Stimulated activated CD8-positive, alpha-beta memory T cell treated with anti-CD3 and anti-CD28 coated beads, Interleukin-15, amount 100 ng/mL, for 24 hours (primary cell): ENCODE measurements around the gene SECISBP2.

Source experiments
- DNase-seq: peaks from one replicate; pipeline ENCODE4 v3.0.0-alpha.2; 2020; ENCODE audit warnings: low read depth

The SECISBP2 gene

GRCh38 chr9:89383030-89383720 is 64.9 kb downstream of the SECISBP2 start:
- DNase-seq = no peak

DNA sequence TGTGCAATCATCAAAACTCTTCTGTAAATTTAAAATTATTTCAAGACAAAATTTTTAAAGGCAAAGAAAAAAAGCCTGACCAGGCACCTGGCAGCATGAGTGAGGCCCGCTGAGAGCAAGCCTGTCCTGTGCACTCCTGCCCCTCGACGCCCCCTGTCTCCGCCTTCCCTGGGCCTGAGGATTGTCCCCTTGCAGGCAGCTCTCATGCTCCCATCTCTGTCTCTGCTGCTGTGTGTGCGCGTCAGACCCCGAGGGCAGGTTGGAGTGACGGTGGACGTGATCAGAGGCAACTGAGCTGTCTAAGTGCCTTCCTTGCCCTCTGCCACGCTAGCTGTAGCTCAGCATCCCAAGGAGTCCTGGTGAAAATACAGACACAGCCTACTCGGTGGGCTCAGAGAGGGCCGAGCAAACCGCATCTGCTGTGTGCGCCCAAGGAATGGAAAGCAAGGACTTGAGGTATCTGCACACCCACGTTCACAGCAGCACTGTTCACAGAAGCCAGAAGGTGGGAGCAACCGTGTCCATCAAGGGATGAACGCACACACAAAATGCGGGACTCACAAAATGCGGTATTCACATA is 65.5 kb downstream of the SECISBP2 start:
- no peak for DNase-seq

GRCh38 chr9:89384783-89385182 is 66.5 kb downstream of the SECISBP2 start:
- DNase-seq = no peak

DNA sequence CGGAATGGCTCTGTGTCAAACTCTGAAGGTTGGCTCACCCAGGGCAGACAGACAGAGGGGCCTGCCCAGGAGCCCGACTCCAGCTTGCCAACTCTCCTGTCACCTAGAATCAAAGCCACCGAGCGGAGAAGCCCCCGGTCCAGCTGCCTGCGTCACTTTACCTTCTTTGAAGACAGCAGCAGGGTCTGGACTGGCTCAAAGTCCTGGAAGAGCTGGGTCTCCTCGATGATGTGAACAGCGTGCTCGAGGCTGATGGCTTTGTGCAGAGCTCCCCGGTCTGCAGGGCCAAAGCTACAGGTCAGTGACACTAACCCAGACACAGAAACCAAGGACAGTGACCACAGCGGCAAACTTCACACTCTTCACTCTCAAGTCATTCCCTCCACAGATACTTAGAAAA is 67.9 kb downstream of the SECISBP2 start:
- DNase-seq = no peak

DNA sequence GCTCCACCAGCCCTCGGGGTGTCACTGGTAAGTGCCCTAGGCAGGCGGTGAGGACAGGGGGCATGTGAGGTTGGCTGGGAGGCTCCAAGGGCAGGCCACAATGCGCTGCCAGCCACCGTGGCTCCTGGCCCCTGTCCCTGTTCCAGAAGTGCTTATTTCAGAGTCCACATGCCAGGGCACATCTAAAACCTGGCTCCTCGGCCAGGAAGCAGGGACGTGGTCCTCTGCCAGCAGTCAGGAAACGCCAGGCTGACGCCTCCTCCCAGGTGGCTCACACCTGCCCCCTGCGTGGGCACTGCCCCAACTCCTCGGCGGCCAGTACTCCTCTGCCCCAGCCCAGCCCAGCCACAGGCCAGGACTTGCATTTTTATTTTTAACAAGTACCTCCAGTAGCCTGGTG is 68.5 kb downstream of the SECISBP2 start:
- DNase-seq = no peak

- no peak for DNase-seq
Measured at GRCh38 chr9:89387197-89387849, 69.0 kb downstream of the SECISBP2 start.

- DNase-seq = no peak
Measured at GRCh38 chr9:89388084-89388867, 70.0 kb downstream of the SECISBP2 start.

GRCh38 chr9:89388868-89389177 is 70.5 kb downstream of the SECISBP2 start:
- DNase-seq = no peak

DNA sequence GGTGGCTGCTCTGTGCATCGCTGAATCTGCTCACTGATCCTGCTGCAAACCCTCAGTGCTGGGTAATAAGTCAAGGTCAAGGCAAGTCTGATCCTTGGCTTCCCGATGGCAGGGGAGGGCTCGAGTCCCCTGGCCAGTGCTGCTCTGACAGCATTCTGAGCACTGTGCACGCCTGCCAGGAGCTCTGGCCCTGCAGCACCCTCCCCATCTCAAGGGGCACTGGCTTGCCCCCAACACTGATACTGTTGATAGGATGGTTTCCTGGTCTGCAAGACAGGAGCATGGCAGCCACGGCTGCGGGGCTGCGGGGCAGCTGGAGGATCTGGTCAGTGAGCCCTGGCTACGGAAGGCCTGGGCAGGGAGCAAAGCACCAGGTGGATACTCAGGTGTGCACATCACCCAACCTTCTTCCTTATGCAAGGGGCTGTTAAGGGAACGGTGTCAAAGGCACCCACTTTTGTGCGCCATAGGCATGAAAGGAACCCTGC is 71.8 kb downstream of the SECISBP2 start:
- no peak for DNase-seq

DNA sequence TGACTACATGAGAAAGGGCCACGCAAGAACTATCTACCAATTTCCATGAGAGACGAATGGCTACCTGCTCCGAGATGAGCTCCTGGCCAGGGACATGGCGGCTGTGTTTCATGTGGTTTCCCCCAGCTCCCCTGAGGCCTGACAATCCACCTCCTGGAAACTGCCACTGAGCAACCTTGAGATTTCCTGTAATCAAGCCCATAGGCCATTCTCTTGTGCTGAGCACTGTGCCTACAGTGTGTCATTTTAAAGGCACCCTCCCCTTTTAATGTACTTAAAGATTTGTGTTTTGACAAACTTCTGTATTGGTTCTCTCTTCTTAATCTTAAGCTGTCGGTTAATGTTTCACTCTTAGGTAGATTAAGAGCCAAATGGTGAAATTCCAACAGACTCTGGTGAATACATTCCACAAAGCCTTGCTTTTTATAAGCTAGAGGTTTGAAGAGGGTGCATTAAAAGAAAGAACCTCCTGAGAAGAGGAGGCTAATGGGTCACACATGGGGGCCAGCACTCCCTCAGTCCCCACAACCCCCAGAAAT is 72.3 kb downstream of the SECISBP2 start:
- no peak for DNase-seq

GRCh38 chr9:89391585-89391984 is 73.3 kb downstream of the SECISBP2 start:
- no peak for DNase-seq

GRCh38 chr9:89394412-89394811 is 76.1 kb downstream of the SECISBP2 start:
- DNase-seq = no peak

DNA sequence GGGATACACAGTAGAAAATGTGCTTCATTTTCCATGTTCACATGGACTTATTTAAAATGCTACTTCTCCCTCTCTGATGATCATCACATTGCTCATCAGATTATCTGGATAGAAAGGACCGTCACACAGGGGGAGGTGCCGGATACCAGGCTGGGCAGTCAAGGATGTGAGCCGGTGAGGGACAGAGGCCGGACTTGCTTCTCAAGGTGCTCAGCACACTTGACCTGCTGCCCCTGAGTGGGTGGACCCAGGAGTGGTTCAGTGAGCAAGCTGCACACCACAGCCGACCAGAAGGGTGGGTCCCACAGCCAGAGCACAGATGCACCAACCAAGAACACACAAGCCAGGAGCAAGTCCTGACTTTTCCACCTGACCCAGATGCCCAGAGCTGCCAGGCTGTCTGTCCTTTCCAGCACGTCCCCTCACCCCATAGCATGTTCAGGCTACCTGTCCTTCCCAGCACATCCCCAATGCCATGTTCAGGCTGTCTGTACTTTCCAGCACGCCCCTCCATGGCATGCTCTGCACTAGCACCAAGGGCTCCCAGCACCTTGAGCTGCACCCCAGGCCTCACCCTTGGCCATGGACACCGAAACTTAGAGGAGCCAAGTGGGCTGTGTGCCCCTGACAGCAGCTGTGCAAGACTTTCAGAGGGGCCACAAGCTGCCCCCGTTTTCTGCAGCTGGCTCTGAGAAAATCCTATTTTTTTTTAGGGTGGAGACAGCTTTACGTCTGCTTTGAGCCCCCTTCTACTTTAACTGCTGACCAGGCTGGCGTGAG is 77.8 kb downstream of the SECISBP2 start:
- DNase-seq = no peak

DNA sequence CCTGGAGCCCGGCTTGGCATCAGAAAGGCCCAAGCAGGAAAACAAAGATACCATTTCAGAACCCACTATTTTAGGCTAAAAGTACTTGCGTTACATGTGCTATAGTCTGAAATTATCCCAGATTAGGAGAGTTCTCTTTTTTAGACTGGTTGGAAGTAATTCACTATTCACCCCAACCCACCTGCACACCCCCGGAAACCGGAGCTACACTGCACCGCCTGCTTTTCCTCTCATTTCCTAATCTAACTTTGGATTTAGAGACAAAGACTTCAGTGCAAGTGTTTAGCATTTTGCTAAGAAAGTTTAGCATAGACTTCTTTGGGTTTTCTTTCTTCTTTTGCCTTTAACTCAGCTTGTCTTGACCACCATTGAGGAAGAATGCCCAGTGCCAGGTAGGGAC is 79.2 kb downstream of the SECISBP2 start:
- DNase-seq = no peak

- DNase-seq = no peak
Measured at GRCh38 chr9:89398621-89399020, 80.3 kb downstream of the SECISBP2 start.

GRCh38 chr9:89400403-89401116 is 82.3 kb downstream of the SECISBP2 start:
- DNase-seq = no peak

- no peak for DNase-seq
Measured at GRCh38 chr9:89402695-89403427, 84.6 kb downstream of the SECISBP2 start.

DNA sequence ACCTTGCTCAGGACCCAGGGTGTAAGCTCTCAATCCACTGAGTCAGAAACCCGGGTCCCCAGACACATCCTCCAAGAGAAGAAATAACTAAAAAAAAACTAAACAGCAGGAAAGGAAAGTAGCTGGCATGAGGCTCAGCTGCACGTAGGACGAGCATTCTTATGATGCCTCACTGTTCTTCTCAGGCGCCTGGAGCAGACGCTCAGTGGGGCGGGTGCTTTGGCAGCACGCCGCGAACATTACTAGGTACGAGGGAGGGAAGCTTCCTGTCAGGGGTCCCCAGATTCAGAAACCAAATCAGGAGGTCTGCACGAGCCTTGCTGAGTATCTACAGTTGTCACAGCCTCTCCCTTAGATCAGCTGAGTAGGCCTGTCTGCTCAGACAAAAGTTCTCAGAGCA is 85.8 kb downstream of the SECISBP2 start:
- DNase-seq = no peak

- DNase-seq = no peak
Measured at GRCh38 chr9:89405826-89406225, 87.5 kb downstream of the SECISBP2 start.

DNA sequence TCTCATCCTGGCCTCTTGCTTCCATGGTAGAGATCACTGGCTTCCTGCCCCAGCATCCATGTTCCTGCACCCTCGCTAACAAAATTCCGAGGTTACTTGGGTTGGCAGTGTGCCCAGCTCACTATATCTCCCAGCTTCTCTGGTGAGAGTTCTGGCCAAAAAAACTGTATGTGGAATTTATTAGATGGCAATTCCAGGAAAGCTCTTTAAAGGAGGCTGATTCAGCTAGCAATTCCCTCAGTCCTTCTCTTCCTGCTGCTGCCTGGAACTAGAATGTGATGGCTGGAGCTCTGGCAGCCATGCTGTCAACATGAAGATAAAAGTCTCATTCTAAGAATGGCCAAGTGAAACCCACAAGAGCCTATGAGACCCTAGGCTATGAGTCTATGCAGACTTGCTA is 88.8 kb downstream of the SECISBP2 start:
- no peak for DNase-seq
